GM10266 (cell line): ENCODE data around the gene GIPC2.

ENCODE experiments used
- DNase-seq: peaks from one replicate; pipeline ENCODE4 v3.0.0; 2012; ENCODE audit errors: extremely low spot score
- CTCF ChIP-seq: IDR thresholded peaks from 2 replicates; pipeline ENCODE4 v1.5.1; 2012; ENCODE audit warnings: mild to moderate bottlenecking, low read depth; ENCODE audit not compliant: control insufficient read depth, insufficient read depth; ENCODE audit errors: missing control alignments

GIPC2 gene

DNA sequence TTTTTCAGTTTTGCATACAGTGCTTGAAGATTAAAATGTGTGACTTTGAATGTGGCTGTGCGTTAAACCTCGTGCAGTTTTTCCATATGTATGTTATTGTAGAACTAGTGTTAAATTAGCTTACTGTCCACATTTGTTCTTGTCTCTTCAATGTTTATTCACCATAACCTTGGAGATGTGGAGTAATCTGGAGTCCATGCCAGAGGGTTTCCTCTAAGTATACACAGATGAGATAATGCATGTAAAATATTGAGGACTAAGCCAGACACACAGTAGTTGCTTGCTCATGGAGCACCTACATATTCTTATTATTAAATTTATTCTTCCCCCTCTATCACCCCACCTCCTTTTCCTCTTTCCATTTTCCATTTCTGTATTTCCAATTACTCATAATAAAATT lies 7.7 kb upstream of the GIPC2 start:
- no peak for TF ChIP-seq CTCF
- no peak for DNase-seq

- no peak for TF ChIP-seq CTCF
- no peak for DNase-seq
Measured at GRCh38 chr1:78038491-78038939, 7.3 kb upstream of the GIPC2 start.

DNA sequence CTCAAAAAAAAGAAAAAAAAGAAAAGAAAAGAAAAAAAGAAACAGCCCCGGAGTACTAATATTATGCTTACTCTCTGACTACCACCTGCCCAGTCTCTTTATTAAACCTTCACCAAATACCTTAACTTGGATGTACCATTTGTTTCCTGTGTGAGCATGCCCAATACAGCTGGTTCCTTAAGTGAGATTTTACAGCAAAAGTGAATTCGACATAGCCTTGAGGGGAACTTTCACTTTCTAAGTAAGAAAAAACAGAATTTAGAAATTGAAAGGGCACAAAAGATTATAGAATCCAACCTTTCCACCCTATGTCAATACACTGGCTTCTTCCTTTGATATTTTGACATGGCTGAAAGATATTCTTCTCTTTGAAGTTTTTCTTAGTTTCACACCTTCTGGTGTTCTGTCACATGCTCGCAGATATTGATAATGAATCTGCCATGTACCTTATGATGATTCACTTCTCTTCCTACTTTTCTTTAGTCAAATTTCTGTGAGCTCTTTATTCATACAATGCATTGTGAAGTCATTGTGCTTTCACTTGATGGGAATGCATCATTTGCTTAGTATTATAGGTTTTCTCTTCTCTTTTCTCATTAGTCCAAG lies 5.2 kb upstream of the GIPC2 start:
- no peak for DNase-seq
- TF ChIP-seq CTCF: no peak

GRCh38 chr1:78043436-78043835 lies 2.3 kb upstream of the GIPC2 start:
- DNase-seq: no peak

DNA sequence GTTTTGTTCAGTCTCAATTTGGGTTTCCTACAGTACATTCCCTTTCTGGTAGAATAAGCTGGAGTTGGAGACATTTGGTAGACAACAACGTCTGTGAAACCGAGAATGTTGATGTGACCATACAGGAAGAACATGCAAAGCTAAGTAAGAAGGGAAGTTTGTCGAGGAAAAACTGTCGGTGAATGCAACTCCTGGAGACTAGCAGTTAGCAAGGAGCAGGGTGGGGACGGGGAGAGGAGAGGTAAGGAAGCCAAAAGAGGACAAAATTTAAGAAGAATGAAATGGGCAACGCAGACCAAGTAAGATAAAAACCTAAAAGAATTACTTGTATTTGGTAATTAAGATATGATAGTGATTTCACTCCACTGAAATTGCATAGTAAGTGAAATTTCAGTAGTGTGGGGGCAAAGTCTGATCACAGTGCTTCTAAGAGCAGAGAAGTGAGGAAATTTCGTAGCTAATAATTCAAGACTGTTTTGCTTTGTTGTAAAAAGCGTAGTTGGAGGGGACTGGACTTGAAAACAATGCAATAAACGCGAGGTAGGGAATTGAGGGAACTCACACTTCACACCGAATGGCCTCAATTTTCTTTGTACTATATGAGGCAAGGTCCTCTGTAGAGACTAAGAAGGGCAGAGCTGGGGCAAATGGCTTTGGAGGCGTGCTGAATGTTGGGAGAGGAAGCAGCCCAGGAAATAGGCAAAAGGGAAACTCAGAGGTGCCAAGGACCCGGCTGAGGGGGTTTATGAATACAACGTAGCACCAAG lies 787 bp upstream of the GIPC2 start:
- TF ChIP-seq CTCF: no peak
- DNase-seq: no peak

More at GRCh38 chr1:78043436-78043835, 2.3 kb upstream of the GIPC2 start:
- TF ChIP-seq CTCF: no peak

DNA sequence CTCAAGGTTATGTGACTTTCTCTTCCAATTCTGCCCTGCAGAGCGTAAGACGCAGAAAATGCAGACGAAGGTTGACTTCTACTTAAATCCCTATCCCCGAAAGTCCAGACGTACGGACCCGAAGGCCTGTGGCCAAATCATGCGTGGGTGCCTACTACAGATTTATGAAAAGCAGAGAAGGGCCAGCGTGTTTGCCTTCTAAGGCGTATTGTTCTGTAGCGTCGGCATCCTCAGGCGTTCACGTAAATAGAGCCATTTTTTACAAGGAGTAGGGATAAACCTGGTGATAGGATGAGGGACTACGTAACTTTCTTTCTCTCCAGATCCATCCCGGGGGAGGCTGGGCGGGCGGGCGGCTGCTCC lies 222 bp upstream of the GIPC2 start:
- DNase-seq: no peak
- no peak for TF ChIP-seq CTCF

- TF ChIP-seq CTCF: no peak
- no peak for DNase-seq
Measured at GRCh38 chr1:78047106-78047505, 1.3 kb downstream of the GIPC2 start.
